ENCODE results near the gene PALM3.

- TF ChIP-seq EZH2 (IDR thresholded peaks at IDR 0.05) (no peak), POLR2AphosphoS5 (IDR thresholded peaks at IDR 0.05; ENCODE audit: borderline replicate concordance, low read depth, low read length) (no peak)
Measured at GRCh38 chr19:14094854-14095253, 33.0 kb upstream of the PALM3 start.
